Activated CD4-positive, CD25-positive, alpha-beta regulatory T cell (primary cell): ENCODE data around the gene ARFRP1.
A peak's percentile ranks its signal among the peaks of the same experiment; 100 is the strongest.
"Not testable (repeated sequence)": the region's sequence is repeated elsewhere in the genome, so short reads cannot be mapped to it uniquely, and the experiment has no call there.

Experiments used
- DNase-seq, 4 experiments: peaks; one replicate each; lab custom pipeline; 2025; lab: John Stamatoyannopoulos, UW

Gene ARFRP1

DNA sequence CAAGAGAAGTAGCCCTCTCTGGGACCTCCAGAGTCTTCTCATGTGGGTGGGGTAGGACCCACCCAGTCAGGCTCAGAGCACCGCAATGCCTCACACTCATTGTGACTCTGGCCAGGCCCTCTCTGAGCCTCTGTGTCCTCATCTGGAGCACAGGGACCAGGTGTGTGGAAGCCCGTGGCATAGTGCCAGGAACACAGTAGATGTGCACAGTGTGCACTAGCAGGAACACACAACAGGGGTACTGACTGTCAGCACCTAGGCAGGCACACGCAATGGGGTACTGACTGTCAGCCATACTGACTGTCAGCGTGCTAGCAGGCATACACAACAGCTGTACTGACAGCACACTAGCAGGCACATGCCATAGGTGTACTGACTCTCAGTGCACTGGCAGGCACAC, 52.5 kb downstream of the ARFRP1 start:
- no peak for DNase-seq

- no peak for DNase-seq
Observed at GRCh38 chr20:63653974-63654668, 53.7 kb downstream of the ARFRP1 start.

- peak in 3 of 4 experiments; percentile 30 to 37 (median 31) for DNase-seq
Observed at GRCh38 chr20:63653041-63653973, 54.5 kb downstream of the ARFRP1 start, which contains the start of gene STMN3. Gene STMN3, minus strand, starts transcription at chr20:63653424. Its CDS starts 79 bp downstream, at chr20:63653345.

GRCh38 chr20:63652192-63652980, 55.4 kb downstream of the ARFRP1 start:
- DNase-seq: no peak

DNA sequence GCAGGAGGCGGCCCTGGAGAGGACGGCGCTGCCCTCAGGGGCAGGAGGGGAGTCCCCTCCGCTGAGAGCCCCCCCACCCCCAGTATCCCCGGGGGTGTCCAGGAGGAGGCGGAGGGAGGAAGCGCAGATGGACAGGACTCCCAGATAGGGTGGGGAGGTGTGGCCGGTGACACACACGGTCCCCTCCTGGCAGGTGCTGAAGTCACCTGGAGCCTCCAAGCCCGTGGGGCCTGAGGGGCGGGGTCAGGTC, 55.9 kb downstream of the ARFRP1 start:
- no peak for DNase-seq

- DNase-seq: not testable (repeated sequence)
Observed at GRCh38 chr20:63650486-63650885, 57.3 kb downstream of the ARFRP1 start.

DNA sequence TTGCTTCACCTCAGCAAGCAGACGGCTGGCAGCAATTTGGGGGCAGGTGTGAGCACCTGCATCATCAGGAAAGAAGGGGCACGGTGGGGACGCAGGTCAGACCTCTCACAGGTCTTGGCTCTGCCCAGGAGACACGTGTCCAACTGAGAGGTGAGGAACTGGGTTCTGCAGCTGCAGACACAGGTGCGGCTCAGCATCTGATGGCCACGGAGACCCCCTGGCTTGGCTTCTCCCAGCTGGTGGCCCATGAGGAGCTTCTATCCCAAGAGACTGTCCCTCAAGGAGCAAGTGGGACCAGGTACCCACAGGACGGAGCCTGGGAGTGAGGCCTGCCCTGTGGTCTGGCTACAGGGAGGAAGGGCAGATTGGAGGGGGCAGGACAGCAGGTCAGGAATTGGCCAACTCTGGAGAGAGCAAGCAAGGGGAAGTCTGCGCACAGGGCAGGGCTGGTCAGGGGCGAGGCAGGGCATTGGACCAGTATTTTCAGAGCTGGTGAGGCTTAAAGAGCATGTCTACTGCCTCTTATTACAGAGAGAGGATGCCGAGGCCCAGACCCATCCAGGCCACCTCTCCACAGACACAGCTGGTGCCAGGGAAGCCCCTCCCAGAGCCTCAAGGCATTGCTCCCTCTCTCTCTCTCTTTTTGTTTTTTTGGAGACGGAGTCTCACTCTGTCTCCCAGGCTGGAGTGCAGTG, 58.7 kb downstream of the ARFRP1 start:
- DNase-seq: no peak
